Endothelial cell of umbilical vein (primary cell): ENCODE results near the gene CEP85L.

Experiments used
- EZH2 ChIP-seq: IDR thresholded peaks from 2 replicates; pipeline ENCODE4 v1.6.1; 2012; ENCODE audit warnings: borderline replicate concordance, low read depth, mild to moderate bottlenecking, moderate library complexity, low read length, inconsistent platforms; ENCODE audit not compliant: severe bottlenecking
- POLR2A ChIP-seq: IDR thresholded peaks from 2 replicates; pipeline ENCODE4 v1.6.1; 2012; ENCODE audit warnings: low read depth, mild to moderate bottlenecking, control low read depth, low read length
- TF ChIP-seq, protein P1 (sequence below), 2 donors: IDR thresholded peaks; 1 replicate in 1 of 2; 2 replicates in 1 of 2; pipeline ENCODE4 v1.5.1; 2011; ENCODE audit warnings: low read length in 2 of 2, mild to moderate bottlenecking in 2 of 2, moderate library complexity in 2 of 2, control low read depth in 1 of 2, inconsistent platforms in 1 of 2, low read depth in 1 of 2; ENCODE audit not compliant: insufficient read depth in 1 of 2; ENCODE audit errors: extremely low read depth in 1 of 2
- TF ChIP-seq, protein P2 (sequence below): IDR thresholded peaks from 2 replicates; pipeline ENCODE4 v1.6.1; 2011; ENCODE audit not compliant: insufficient read depth, insufficient read length

DNA sequence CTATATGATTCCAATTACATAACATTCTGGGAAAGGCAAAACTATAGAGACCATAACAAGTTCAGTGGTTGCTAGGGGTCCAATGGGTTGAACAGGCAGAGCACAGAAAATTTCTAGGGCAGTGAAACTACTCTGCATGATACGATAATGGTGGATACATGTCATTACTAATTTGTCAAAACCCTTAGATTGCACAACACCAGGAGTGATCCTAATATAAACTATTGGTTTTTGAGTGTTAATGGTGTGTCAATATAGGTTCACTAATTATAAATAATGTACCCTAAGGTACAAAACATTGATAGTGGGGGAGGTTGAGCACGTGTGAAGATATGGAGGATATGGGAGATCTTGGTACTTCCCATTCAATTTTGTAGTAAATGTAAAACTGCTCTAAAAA lies 145.7 kb downstream of the CEP85L start:
- no peak for TF ChIP-seq EZH2
- TF ChIP-seq, protein P1, sequence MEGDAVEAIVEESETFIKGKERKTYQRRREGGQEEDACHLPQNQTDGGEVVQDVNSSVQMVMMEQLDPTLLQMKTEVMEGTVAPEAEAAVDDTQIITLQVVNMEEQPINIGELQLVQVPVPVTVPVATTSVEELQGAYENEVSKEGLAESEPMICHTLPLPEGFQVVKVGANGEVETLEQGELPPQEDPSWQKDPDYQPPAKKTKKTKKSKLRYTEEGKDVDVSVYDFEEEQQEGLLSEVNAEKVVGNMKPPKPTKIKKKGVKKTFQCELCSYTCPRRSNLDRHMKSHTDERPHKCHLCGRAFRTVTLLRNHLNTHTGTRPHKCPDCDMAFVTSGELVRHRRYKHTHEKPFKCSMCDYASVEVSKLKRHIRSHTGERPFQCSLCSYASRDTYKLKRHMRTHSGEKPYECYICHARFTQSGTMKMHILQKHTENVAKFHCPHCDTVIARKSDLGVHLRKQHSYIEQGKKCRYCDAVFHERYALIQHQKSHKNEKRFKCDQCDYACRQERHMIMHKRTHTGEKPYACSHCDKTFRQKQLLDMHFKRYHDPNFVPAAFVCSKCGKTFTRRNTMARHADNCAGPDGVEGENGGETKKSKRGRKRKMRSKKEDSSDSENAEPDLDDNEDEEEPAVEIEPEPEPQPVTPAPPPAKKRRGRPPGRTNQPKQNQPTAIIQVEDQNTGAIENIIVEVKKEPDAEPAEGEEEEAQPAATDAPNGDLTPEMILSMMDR (IDR thresholded peaks at IDR 0.05; ENCODE audit: extremely low read depth in 1 of 2, insufficient read depth in 1 of 2, low read depth in 1 of 2, low read length in 2 of 2): no peak
- TF ChIP-seq POLR2A: no peak
- TF ChIP-seq, protein P2, sequence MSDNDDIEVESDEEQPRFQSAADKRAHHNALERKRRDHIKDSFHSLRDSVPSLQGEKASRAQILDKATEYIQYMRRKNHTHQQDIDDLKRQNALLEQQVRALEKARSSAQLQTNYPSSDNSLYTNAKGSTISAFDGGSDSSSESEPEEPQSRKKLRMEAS: no peak
